NB4 (cell line): ENCODE measurements around the gene BRD3.

Source experiments
- DNase-seq: peaks from one replicate; pipeline ENCODE4 v3.0.0; 2010; ENCODE audit warnings: low read depth
- H3K4me3 ChIP-seq: one replicate; pipeline ENCODE4 v1.5.1; 2011; ENCODE audit warnings: mild to moderate bottlenecking, low read depth, low read length, moderate library complexity
- CTCF ChIP-seq: IDR thresholded peaks from one replicate; pipeline ENCODE4 v1.5.1; 2012; ENCODE audit warnings: low read depth, low read length
- MYC ChIP-seq: IDR thresholded peaks from 2 replicates; pipeline ENCODE4 v1.6.1; 2011; ENCODE audit warnings: low read depth, low read length
- POLR2A ChIP-seq: IDR thresholded peaks from 2 replicates; pipeline ENCODE4 v1.6.1; 2011; ENCODE audit warnings: mild to moderate bottlenecking; ENCODE audit not compliant: insufficient read length; ENCODE audit errors: extremely low read depth
- TF ChIP-seq, protein P1 (sequence below): IDR thresholded peaks from 2 replicates; pipeline ENCODE4 v1.6.1; 2011; ENCODE audit warnings: low read depth, low read length

BRD3 gene

GRCh38 chr9:134027561-134027960 is 40.3 kb downstream of the BRD3 start:
- DNase-seq = no peak
- TF ChIP-seq, protein P1, sequence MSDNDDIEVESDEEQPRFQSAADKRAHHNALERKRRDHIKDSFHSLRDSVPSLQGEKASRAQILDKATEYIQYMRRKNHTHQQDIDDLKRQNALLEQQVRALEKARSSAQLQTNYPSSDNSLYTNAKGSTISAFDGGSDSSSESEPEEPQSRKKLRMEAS = no peak
- no peak for TF ChIP-seq POLR2A
- no peak for TF ChIP-seq MYC
- TF ChIP-seq CTCF = no peak
- H3K4me3 ChIP-seq = no peak overlapping the region

DNA sequence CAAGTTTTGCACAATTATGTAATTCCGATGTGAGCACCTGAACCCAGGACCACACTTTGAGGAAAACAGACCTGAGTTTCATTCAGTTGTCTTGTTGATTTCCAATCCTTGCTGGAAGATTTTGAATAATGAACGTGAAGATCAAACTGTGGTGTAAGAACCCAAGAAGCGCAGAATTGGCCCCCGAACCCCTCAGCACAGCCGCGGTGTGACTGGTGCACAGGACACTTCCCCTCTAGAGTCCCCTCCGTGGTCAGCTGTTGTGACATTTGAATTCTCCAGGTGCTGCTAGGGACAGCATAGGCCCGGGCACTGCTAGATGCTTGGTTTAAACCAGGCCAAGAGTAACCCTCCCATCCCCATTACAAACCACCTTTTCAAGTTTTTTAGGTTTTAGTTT is 40.8 kb downstream of the BRD3 start:
- H3K4me3 ChIP-seq = no peak overlapping the region
- TF ChIP-seq MYC (no peak), POLR2A (no peak)
- DNase-seq = no peak

- H3K4me3 ChIP-seq = no peak overlapping the region
- TF ChIP-seq MYC (no peak), CTCF (no peak), POLR2A (no peak)
- TF ChIP-seq, protein P1 = no peak
- no peak for DNase-seq
Observed at GRCh38 chr9:134026581-134026980, 41.2 kb downstream of the BRD3 start.

DNA sequence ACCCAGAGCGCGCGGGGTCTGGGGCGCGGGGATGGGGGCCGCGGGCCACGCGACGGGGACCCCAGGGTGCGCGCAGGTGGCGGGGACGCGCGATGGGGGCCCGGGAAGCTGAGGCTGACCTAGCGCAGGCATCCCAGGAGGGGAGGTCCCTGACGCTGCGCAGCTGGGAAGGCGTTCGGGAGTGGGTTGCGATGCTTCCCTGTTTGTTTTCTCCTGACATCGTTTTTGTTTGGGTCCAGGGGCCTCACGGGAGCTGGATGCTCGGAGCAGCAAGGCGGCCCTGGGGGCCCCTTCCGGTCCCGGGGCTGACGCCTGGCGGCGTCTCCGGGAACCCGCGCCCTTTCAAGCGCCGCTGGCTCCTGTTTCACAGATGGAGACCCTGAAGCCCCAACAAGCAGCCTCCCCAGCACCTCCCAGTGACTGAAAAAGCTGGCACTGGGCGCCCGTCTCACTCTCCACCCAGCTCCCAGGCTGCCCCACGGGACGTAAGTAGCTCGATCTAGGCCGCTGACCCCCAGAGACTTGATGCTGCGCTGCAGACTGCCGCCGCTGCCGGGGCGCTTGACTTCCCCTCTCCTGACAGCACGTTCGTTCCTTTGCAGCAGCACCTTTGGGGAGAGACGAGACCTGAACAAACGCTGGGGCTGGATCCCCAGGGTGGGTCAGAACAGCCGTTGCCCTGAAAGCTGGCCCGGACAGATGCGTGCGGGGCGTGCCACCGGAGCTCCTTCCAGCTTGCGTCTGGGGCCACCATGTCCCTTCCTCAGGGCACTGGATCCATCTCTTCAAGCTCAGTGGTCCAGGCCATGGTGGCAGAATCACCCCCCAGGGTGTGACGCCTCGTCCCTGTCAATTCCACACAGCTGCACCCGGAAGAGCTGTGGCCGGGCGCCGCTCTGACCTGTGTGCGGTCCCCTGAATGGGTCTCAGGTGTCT is 42.0 kb downstream of the BRD3 start:
- TF ChIP-seq CTCF (no peak), MYC (no peak), POLR2A (no peak)
- TF ChIP-seq, protein P1 = no peak
- peak; percentile 82 for DNase-seq
- peak overlapping the region; percentile 77 for H3K4me3 ChIP-seq

DNA sequence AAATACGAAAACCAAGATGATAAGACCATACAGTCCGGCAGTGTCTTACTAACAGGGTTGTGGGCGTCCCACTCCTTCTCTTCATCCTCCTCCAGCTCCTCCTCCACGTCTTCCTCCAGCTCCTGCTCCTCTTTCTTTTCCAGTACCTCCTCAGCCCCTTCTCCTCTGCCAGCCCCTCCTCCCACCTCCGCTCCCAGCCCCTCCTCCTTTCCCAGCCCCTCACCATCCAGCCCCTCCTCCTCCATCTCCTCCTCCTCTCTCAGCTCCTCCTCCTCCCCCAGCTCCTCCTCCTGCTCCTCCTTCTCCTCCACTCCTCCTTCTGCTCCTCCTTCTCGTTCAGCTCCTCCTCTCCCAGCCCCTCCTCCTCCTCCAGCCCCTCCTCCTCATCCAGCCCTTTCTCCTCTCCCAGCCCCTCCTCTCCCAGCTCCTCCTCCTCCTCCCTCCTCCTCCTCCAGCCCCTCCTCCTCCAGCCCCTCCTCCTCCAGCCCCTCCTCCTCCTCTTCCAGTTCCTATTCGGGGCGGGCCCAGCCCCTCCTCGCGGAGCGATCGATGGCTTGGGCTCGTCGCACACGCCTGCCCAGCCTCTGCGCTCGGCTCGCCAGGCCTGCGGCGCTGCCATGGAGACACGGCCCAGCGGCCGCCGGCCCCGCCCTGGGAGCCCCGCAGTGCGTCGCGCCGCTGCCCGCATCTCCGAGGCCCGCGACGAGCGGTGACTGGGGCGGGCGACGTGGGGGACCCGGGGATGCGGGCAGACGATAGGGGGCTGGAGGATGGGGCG is 42.8 kb downstream of the BRD3 start, which contains the start of gene BRD3OS:
Gene BRD3OS, plus strand, starts transcription at position 654 of the 778 bp plus-strand sequence. CDS start 1,267 bp downstream, outside the sequence.
- TF ChIP-seq, protein P1 = 0 out of 2 replicates have a peak, but pooled peaks have one; percentile 21
- TF ChIP-seq POLR2A (peak; percentile 23), CTCF (no peak), MYC (peak; percentile 64)
- DNase-seq = peak; percentile 98
- H3K4me3 ChIP-seq = peak within 1 kb of the TSS; percentile 77
